Smooth muscle cell (in vitro differentiated cells): ENCODE data around the gene DHRSX. TPM values are rescaled to one million over a fixed set of nuclear protein-coding genes. Genes with fewer than 3 reads are reported as not detected.

ENCODE experiments used
- DNase-seq: peaks from one replicate; lab custom pipeline; 2025; ENCODE audit not compliant: unreplicated experiment; lab: John Stamatoyannopoulos, UW
- H2AFZ ChIP-seq: fragments of 200-600 bp; sonication (generic); 2 replicates; pipeline ENCODE4 v1.6.0; 2016; ENCODE audit warnings: antibody characterized with exemption, low read depth, mild to moderate bottlenecking
- H3F3A ChIP-seq: fragments of 200-600 bp; sonication (generic); 2 replicates; pipeline ENCODE4 v1.6.0; 2017; ENCODE audit warnings: antibody characterized with exemption, low read depth
- H3K27ac ChIP-seq: fragments of 200-600 bp; sonication (generic); 2 replicates; pipeline ENCODE4 v1.5.1; 2016; ENCODE audit warnings: low read depth, mild to moderate bottlenecking
- H3K27me3 ChIP-seq: fragments of 200-600 bp; sonication (generic); 2 replicates; pipeline ENCODE4 v1.6.1; 2016; ENCODE audit warnings: low read depth, mild to moderate bottlenecking
- H3K36me3 ChIP-seq: fragments of 200-600 bp; sonication (generic); 2 replicates; pipeline ENCODE4 v1.5.1; 2016; ENCODE audit warnings: low read depth
- H3K4me1 ChIP-seq: fragments of 200-600 bp; sonication (generic); 2 replicates; pipeline ENCODE4 v1.5.1; 2016; ENCODE audit warnings: low read depth
- H3K4me2 ChIP-seq: fragments of 200-600 bp; sonication (generic); 2 replicates; pipeline ENCODE4 v1.6.0; 2016; ENCODE audit warnings: mild to moderate bottlenecking
- H3K4me3 ChIP-seq: fragments of 200-600 bp; sonication (generic); 2 replicates; pipeline ENCODE4 v1.5.1; 2016; ENCODE audit warnings: mild to moderate bottlenecking
- H3K79me2 ChIP-seq: fragments of 200-600 bp; sonication (generic); 2 replicates; pipeline ENCODE4 v1.6.0; 2016; ENCODE audit warnings: low read depth, mild to moderate bottlenecking
- H3K9ac ChIP-seq: fragments of 200-600 bp; sonication (generic); 2 replicates; pipeline ENCODE4 v1.6.0; 2016; ENCODE audit warnings: low read depth
- H3K9me3 ChIP-seq: fragments of 200-600 bp; sonication (generic); replicated peaks from 2 replicates; pipeline ENCODE4 v1.5.1; 2016; ENCODE audit warnings: low read depth
- H4K20me1 ChIP-seq: fragments of 200-600 bp; sonication (generic); 2 replicates; pipeline ENCODE4 v1.6.0; 2016; ENCODE audit warnings: low read depth
- CTCF ChIP-seq: fragments of 200-600 bp; sonication (generic); IDR thresholded peaks from 2 replicates; pipeline ENCODE4 v1.5.1; 2017; ENCODE audit warnings: borderline replicate concordance, mild to moderate bottlenecking, antibody characterized with exemption; ENCODE audit not compliant: insufficient read depth, poor library complexity, severe bottlenecking
- WGBS: methylation state at CpG from one replicate; pipeline ENCODE4 v1.1.7; 2016; ENCODE audit warnings: low lambda C conversion rate; 5-methylcytosine and 5-hydroxymethylcytosine counted together
- polyA plus RNA-seq: library from polyadenylated mRNA; unstranded; fragments of >200 nt; fragmentation: Nextera tagmentation; extraction: Ambion mirVana; gene quantifications from 2 replicates; pipeline ENCODE4 v1.2.1, GENCODE V29; 2016
- total RNA-seq: library from RNA; depleted of rRNA; stranded (reverse); fragments of >200 nt; gene quantifications from 2 replicates; pipeline ENCODE4 v1.2.3, GENCODE V29; 2014

DHRSX gene
- total and polyA plus RNA-seq, 2 experiments from 2014 or later: 32.5 to 49.9 TPM

- Histone ChIP-seq H3F3A (no peaks in the 10 kb centered on the region), H3K79me2 (no peaks in the 10 kb centered on the region), H3K27me3 (no peaks in the 10 kb centered on the region), H3K27ac (no peak overlapping the region), H3K36me3 (no peaks in the 10 kb centered on the region), H4K20me1 (peaks cover 17% of the 10 kb centered on the region), H2AFZ (no peak overlapping the region), H3K9me3 (no peaks in the 10 kb centered on the region), H3K4me2 (no peak overlapping the region), H3K9ac (no peak overlapping the region), H3K4me1 (no peaks in the 10 kb centered on the region), H3K4me3 (no peak overlapping the region)
- TF ChIP-seq CTCF: no peak
- WGBS: 95% methylated on average over 6 of the region's 6 CpGs
- DNase-seq: no peak
Observed at GRCh38 chrX:2389324-2389723, 111.5 kb downstream of the DHRSX start.

DNA sequence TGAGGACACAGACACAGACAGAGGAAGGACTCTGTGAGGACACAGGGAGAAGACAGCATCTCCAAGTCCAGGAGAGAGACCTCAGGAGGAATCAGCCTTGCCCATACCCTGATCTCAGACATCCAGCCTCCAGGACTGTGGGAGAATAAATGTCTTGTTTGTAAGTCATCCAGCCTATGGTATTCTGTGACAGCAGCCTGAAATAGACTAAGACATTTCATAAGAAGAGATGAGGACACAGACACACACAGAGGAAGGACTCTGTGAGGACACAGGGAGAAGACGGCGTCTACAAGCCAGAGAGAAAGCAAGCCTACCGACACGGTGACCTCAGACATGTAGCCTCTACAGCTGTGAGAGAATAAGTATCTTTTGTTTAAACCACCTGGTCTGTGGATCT is 112.1 kb downstream of the DHRSX start:
- DNase-seq: no peak
- H3K79me2 ChIP-seq: no peaks in the 10 kb centered on the region
- no peak overlapping the region for H3K9ac ChIP-seq
- no peaks in the 10 kb centered on the region for H3K27me3 ChIP-seq
- no peaks in the 10 kb centered on the region for H3K36me3 ChIP-seq
- 89% methylated on average over 4 of the region's 4 CpGs for WGBS
- H3K4me2 ChIP-seq: no peak overlapping the region
- no peak for TF ChIP-seq CTCF
- H3F3A ChIP-seq: no peaks in the 10 kb centered on the region
- H3K9me3 ChIP-seq: no peaks in the 10 kb centered on the region
- peaks cover 15% of the 10 kb centered on the region for H4K20me1 ChIP-seq
- H2AFZ ChIP-seq: no peak overlapping the region
- no peak overlapping the region for H3K27ac ChIP-seq
- H3K4me1 ChIP-seq: no peaks in the 10 kb centered on the region
- no peak overlapping the region for H3K4me3 ChIP-seq

GRCh38 chrX:2387614-2388239 is 113.0 kb downstream of the DHRSX start:
- H3K27me3 ChIP-seq: no peaks in the 10 kb centered on the region
- no peaks in the 10 kb centered on the region for H3K79me2 ChIP-seq
- no peaks in the 10 kb centered on the region for H3K36me3 ChIP-seq
- H3K4me2 ChIP-seq: no peak overlapping the region
- H3K9me3 ChIP-seq: no peaks in the 10 kb centered on the region
- H3K27ac ChIP-seq: no peak overlapping the region
- H4K20me1 ChIP-seq: peaks cover 12% of the 10 kb centered on the region
- no peak overlapping the region for H3K4me3 ChIP-seq
- no peak overlapping the region for H3K9ac ChIP-seq
- no peak overlapping the region for H2AFZ ChIP-seq
- H3K4me1 ChIP-seq: no peaks in the 10 kb centered on the region
- WGBS: 84% methylated on average over 5 of the region's 6 CpGs
- no peaks in the 10 kb centered on the region for H3F3A ChIP-seq
- DNase-seq: no peak
- no peak for TF ChIP-seq CTCF

DNA sequence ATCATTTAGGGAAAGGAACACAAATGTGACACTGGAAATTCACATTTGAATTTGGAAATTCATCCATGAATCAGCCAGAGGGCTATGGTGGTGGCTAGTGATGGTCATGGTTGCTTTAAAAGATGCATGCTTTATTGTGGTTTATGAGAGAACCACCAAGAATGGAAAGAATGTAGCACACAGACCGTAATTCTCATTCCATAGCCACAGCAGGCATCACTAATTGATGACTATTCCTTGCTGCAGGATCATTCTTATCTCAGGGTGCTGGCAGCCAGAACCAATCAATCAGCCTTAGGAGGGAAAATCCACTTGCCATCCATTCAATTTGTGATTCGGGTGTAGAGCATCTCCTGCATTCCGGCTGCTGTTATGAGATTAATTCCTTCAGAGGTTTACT is 115.6 kb downstream of the DHRSX start:
- 42% methylated on average over 3 of the region's 3 CpGs for WGBS
- Histone ChIP-seq H3K27ac (no peak overlapping the region), H4K20me1 (peaks cover 9% of the 10 kb centered on the region), H3K9me3 (no peaks in the 10 kb centered on the region), H3K4me1 (no peaks in the 10 kb centered on the region), H3K9ac (no peak overlapping the region), H3K4me3 (no peak overlapping the region), H3F3A (no peaks in the 10 kb centered on the region), H3K79me2 (peaks cover 7% of the 10 kb centered on the region), H3K27me3 (no peaks in the 10 kb centered on the region), H3K36me3 (no peaks in the 10 kb centered on the region), H3K4me2 (no peak overlapping the region), H2AFZ (no peak overlapping the region)
- no peak for DNase-seq
- TF ChIP-seq CTCF: no peak
